Endothelial cell of umbilical vein (primary cell): Measurements from ENCODE around the gene AMDHD2. TPM values are rescaled to one million over a fixed set of nuclear protein-coding genes. Genes with fewer than 3 reads are reported as not detected.

Experiments used
- BruUV-seq: library from RNA; stranded (reverse); fragments of 400-500 nt; replicated peaks from 2 replicates; lab custom pipeline; 2021; lab: Mats Ljungman, UMichigan
- CTCF ChIA-PET: fragments of 300-600, 350-600 bp; sonication (Branson Sonifier 250); formaldehyde crosslinking; loops from one replicate; lab custom pipeline; 2021; ENCODE audit warnings: antibody characterized with exemption, inconsistent platforms; lab: Charles Lee
- POLR2A ChIA-PET: fragments of 300-600, 350-600 bp; sonication (Branson Sonifier 250); formaldehyde crosslinking; loops from one replicate; lab custom pipeline; 2021; ENCODE audit warnings: antibody characterized with exemption, inconsistent platforms; lab: Charles Lee
- DNase-seq: peaks from one replicate; pipeline ENCODE4 v3.0.0-alpha.2; 2011; ENCODE audit warnings: low read depth, low spot score
- FAIRE-seq: peaks from 2 replicates; lab custom pipeline; 2011; peaks lifted over from hg19 to GRCh38; lab: Jason Lieb, UNC
- H2AFZ ChIP-seq: 2 replicates; pipeline ENCODE4 v1.6.0; 2012; ENCODE audit warnings: low read depth, low read length, control low read depth, inconsistent platforms
- H3K27ac ChIP-seq: 2 replicates; pipeline ENCODE4 v1.5.1; 2011; ENCODE audit warnings: low read depth, mild to moderate bottlenecking, control low read depth, low read length, moderate library complexity; ENCODE audit not compliant: insufficient read depth
- H3K27me3 ChIP-seq, 2 experiments: 2 replicates each; pipeline versions ENCODE4 v1.6.0 to v1.6.1; 2011; ENCODE audit warnings: low read length in 2 of 2, mixed read lengths in 1 of 2; ENCODE audit not compliant: control insufficient read depth in 2 of 2, insufficient read depth in 2 of 2
- H3K36me3 ChIP-seq, 2 experiments: 2 replicates in 1 of 2; 3 replicates in 1 of 2; pipeline ENCODE4 v1.5.1; 2011; ENCODE audit warnings: low read length in 2 of 2, mild to moderate bottlenecking in 1 of 2, moderate library complexity in 1 of 2; ENCODE audit not compliant: control insufficient read depth in 2 of 2, insufficient read depth in 2 of 2; ENCODE audit errors: extremely low read depth in 1 of 2
- H3K4me1 ChIP-seq: 3 replicates; pipeline ENCODE4 v1.5.1; 2011; ENCODE audit warnings: mild to moderate bottlenecking, low read length; ENCODE audit not compliant: control insufficient read depth, insufficient read depth; ENCODE audit errors: extremely low read depth
- H3K4me2 ChIP-seq: 2 replicates; pipeline ENCODE4 v1.6.1; 2011; ENCODE audit warnings: low read length, control low read depth, mixed read lengths; ENCODE audit not compliant: insufficient read depth
- H3K4me3 ChIP-seq, 3 experiments: fragments of 200-600 bp in 1 of 3; sonication (generic), shearing (Covaris generic) in 1 of 3; replicated peaks in 1 of 3; 2 replicates each; pipeline ENCODE4 v1.5.1; 2011 to 2016; ENCODE audit warnings: control low read depth in 3 of 3, low read length in 3 of 3, mild to moderate bottlenecking in 2 of 3, inconsistent platforms in 1 of 3, low read depth in 1 of 3, moderate library complexity in 1 of 3; ENCODE audit not compliant: insufficient read depth in 1 of 3
- H3K79me2 ChIP-seq: 2 replicates; pipeline ENCODE4 v1.6.0; 2012; ENCODE audit warnings: low read length, inconsistent platforms; ENCODE audit not compliant: control insufficient read depth, insufficient read depth
- H3K9ac ChIP-seq: replicated peaks from 2 replicates; pipeline ENCODE3; 2011; ENCODE audit warnings: low read length, control low read depth; ENCODE audit not compliant: insufficient read depth; ENCODE audit errors: extremely low read depth
- H3K9me1 ChIP-seq: replicated peaks from 3 replicates; pipeline ENCODE4 v1.6.0; 2011; ENCODE audit warnings: mild to moderate bottlenecking, low read length; ENCODE audit not compliant: control insufficient read depth, insufficient read depth; ENCODE audit errors: extremely low read depth
- H3K9me3 ChIP-seq: replicated peaks from 2 replicates; pipeline ENCODE4 v1.5.1; 2012; ENCODE audit warnings: low read length, inconsistent platforms; ENCODE audit not compliant: control insufficient read depth, insufficient read depth
- H4K20me1 ChIP-seq: replicated peaks from 2 replicates; pipeline ENCODE3; 2011; ENCODE audit warnings: mild to moderate bottlenecking, low read length; ENCODE audit not compliant: control insufficient read depth, insufficient read depth; ENCODE audit errors: extremely low read depth
- FOS ChIP-seq: IDR thresholded peaks from 2 replicates; pipeline ENCODE4 v1.6.1; 2011; ENCODE audit warnings: mild to moderate bottlenecking, low read length, moderate library complexity, borderline replicate concordance; ENCODE audit not compliant: insufficient read depth
- JUN ChIP-seq: IDR thresholded peaks from 2 replicates; pipeline ENCODE4 v1.6.1; 2011; ENCODE audit warnings: borderline replicate concordance, low read depth; ENCODE audit not compliant: insufficient read length, insufficient read depth
- MAX ChIP-seq: IDR thresholded peaks from 2 replicates; pipeline ENCODE4 v1.6.1; 2011; ENCODE audit not compliant: insufficient read depth, insufficient read length
- POLR2AphosphoS5 ChIP-seq: IDR thresholded peaks from 2 replicates; pipeline ENCODE4 v1.6.1; 2012; ENCODE audit warnings: low read depth, mild to moderate bottlenecking, control low read depth, low read length, moderate library complexity; ENCODE audit not compliant: insufficient read depth
- dilution Hi-C: fragments of 300-500 bp; cut with MboI; formaldehyde crosslinking; loops from one replicate; pipeline ENCODE4 v1.15.0; 2019; ENCODE audit warnings: low sequenced_read_pairs; ENCODE audit not compliant: extremely low pct_ligation_motif_present
- intact Hi-C: fragments of 100-400 bp; cut with micrococcal nuclease; formaldehyde crosslinking; loops from one replicate; pipeline ENCODE4 v1.10.0; 2022
- polyA plus RNA-seq, 4 experiments: library from polyadenylated mRNA; depleted of rRNA in 3 of 4; stranded (reverse) in 3 of 4; unstranded in 1 of 4; fragments of >200 nt; gene quantifications; 2 replicates each; pipeline versions ENCODE4 v1.2.1 to v1.2.3, GENCODE V29; 2011 to 2012; ENCODE audit warnings: missing spikeins in 1 of 4
- total RNA-seq: library from RNA; stranded (reverse); gene quantifications from 2 replicates; pipeline ENCODE4 v1.2.3, GENCODE V29; 2021

AMDHD2 gene
- total and polyA plus RNA-seq, 2 donors (not counting 3 experiments of a cell fraction or from before 2014, with no cell fraction given): 39.4 to 59.5 TPM

GRCh38 chr16:2530629-2531318 lies 10.6 kb downstream of the AMDHD2 start:
- BruUV-seq: no TSS peak
- dilution Hi-C loops (no loop called here), intact Hi-C loops (no loop called here)
- Histone ChIP-seq H3K9ac (no peak overlapping the region), H3K79me2 (no peaks in the 10 kb centered on the region), H3K27me3 (no peaks in the 10 kb centered on the region), H2AFZ (no peak overlapping the region), H3K4me2 (no peak overlapping the region), H3K9me3 (no peaks in the 10 kb centered on the region), H3K4me3 (no peak overlapping the region), H4K20me1 (no peaks in the 10 kb centered on the region), H3K36me3 (peaks cover 2 to 30% of the 10 kb centered on the region in 2 experiments), H3K27ac (no peak overlapping the region), H3K4me1 (peaks cover 13% of the 10 kb centered on the region), H3K9me1 (no peaks in the 10 kb centered on the region)
- TF ChIP-seq POLR2AphosphoS5 (no peak), MAX (no peak), JUN (no peak), FOS (no peak)
- DNase-seq: no peak
- FAIRE-seq: no peak
- CTCF ChIA-PET: interaction anchor here (1.2 kb wide), 1 partner anchor 11 kb away, joined by 3 read pairs; the partner anchor contains the start of gene AMDHD2
- POLR2A ChIA-PET: interaction anchor here (0.8 kb wide), 1 partner anchor 10 kb away, joined by 6 read pairs; the partner anchor contains the start of gene AMDHD2

- no peak for DNase-seq
- H3K9me1 ChIP-seq: no peaks in the 10 kb centered on the region
- no TSS peak for BruUV-seq
- peaks cover 13% of the 10 kb centered on the region for H3K4me1 ChIP-seq
- H3K9ac ChIP-seq: peak within 1 kb of the TSS; percentile 59
- FAIRE-seq: no peak
- CTCF ChIA-PET: interaction anchor here (1.2 kb wide), 1 partner anchor 11 kb away, joined by 3 read pairs; the partner anchor contains the start of gene AMDHD2
- H3K27me3 ChIP-seq: no peaks in the 10 kb centered on the region
- H3K4me2 ChIP-seq: peak within 1 kb of the TSS; percentile 75
- no peaks in the 10 kb centered on the region for H3K79me2 ChIP-seq
- POLR2A ChIA-PET: interaction anchor here (0.8 kb wide), 1 partner anchor 11 kb away, joined by 6 read pairs; the partner anchor contains the start of gene AMDHD2
- H2AFZ ChIP-seq: peak within 1 kb of the TSS; percentile 48
- no peak within 1 kb of the TSS for H3K27ac ChIP-seq
- dilution Hi-C loops: no loop called here
- H4K20me1 ChIP-seq: no peaks in the 10 kb centered on the region
- peaks cover 2 to 27% of the 10 kb centered on the region in 2 experiments for H3K36me3 ChIP-seq
- H3K4me3 ChIP-seq: peak within 1 kb of the TSS; percentile 41 to 62 (median 62)
- no peak for TF ChIP-seq FOS
- intact Hi-C loops: no loop called here
- H3K9me3 ChIP-seq: no peaks in the 10 kb centered on the region
These were observed 11.2 kb downstream of the AMDHD2 start, which contains the start of gene CEMP1 for GRCh38 chr16:2531371-2531695. CEMP1 (minus strand) TSS chr16:2531408; CDS start chr16:2531073, 335 bp downstream.
